Kidney (tissue), 14 donors: Measurements from ENCODE around the gene ADAMTS9. TPM values are rescaled to one million over a fixed set of nuclear protein-coding genes. Genes with fewer than 3 reads are reported as not detected.

Experiments
- DNase-seq, 5 donors: peaks; one replicate each; pipeline ENCODE4 v3.0.0-alpha.2; 2013 to 2020
- FAIRE-seq: peaks from 2 replicates; lab custom pipeline; 2012; peaks lifted over from hg19 to GRCh38; lab: Jason Lieb, UNC
- H3K27ac ChIP-seq, 2 donors: one replicate each; pipeline ENCODE4 v1.7.0; 2013; ENCODE audit warnings: low read depth in 2 of 2, low read length in 2 of 2, inconsistent platforms in 1 of 2
- H3K27me3 ChIP-seq: one replicate; pipeline ENCODE4 v1.7.1; 2013; ENCODE audit warnings: low read length, inconsistent platforms; ENCODE audit not compliant: control insufficient read depth, insufficient read depth
- H3K36me3 ChIP-seq, 3 donors: one replicate each; pipeline versions ENCODE4 v1.7.0 to v1.7.1; 2013; ENCODE audit warnings: low read length in 3 of 3, control low read depth in 1 of 3, inconsistent platforms in 1 of 3; ENCODE audit not compliant: insufficient read depth in 3 of 3, control insufficient read depth in 2 of 3
- H3K4me1 ChIP-seq, 3 donors: one replicate each; pipeline versions ENCODE4 v1.7.0 to v1.7.1; 2013; ENCODE audit warnings: low read length in 3 of 3, inconsistent platforms in 1 of 3, low read depth in 1 of 3; ENCODE audit not compliant: control insufficient read depth in 2 of 3, insufficient read depth in 2 of 3
- H3K4me3 ChIP-seq, 3 donors: one replicate each; pipeline versions ENCODE4 v1.7.0 to v1.8.1; 2013; ENCODE audit warnings: low read length in 3 of 3, control low read depth in 1 of 3, inconsistent platforms in 1 of 3
- H3K9ac ChIP-seq, 3 donors: one replicate each; pipeline versions ENCODE4 v1.7.0 to v1.7.1; 2013; ENCODE audit warnings: low read length in 3 of 3, control low read depth in 1 of 3, inconsistent platforms in 1 of 3
- H3K9me3 ChIP-seq, 3 donors: one replicate each; pipeline versions ENCODE4 v1.7.0 to v1.7.1; 2013; ENCODE audit warnings: low read length in 3 of 3, control low read depth in 1 of 3, inconsistent platforms in 1 of 3; ENCODE audit not compliant: control insufficient read depth in 2 of 3, insufficient read depth in 1 of 3
- CTCF ChIP-seq: IDR thresholded peaks from 3 replicates; pipeline ENCODE4 v1.5.1; 2012; ENCODE audit warnings: mild to moderate bottlenecking, moderate library complexity, borderline replicate concordance; ENCODE audit not compliant: insufficient read depth; ENCODE audit errors: extremely low read depth
- intact Hi-C: fragments of 100-400 bp; cut with DNase I; formaldehyde crosslinking; loops from one replicate; pipeline ENCODE4 v1.11.1; 2022
- polyA plus RNA-seq: library from polyadenylated mRNA; stranded (reverse); fragments of 350-450 nt; fragmentation: Illumina TruSeq; extraction: RNeasy Lipid Tissue Mini Kit (QIAGEN cat#74804); gene quantifications from one replicate; pipeline ENCODE4 v1.2.3, GENCODE V29; 2014; ENCODE audit warnings: low read depth, low replicate concordance; ENCODE audit not compliant: insufficient read depth
- total RNA-seq: library from RNA; stranded (reverse); fragmentation: NEBNext Ultra II Directional; extraction: Animal tissue kit (Norgen Biotek cat#: 25700); gene quantifications from one replicate; pipeline ENCODE4 v1.2.1, GENCODE V29; 2021
- donor health status: control.
- donor health status: control.
- donor health status: control.
- donor health status: control.
- donor health status: control.
- donor health status: DM: yes; HTN: yes; CAD: no.
- donor health status: Normal renal cell carcinoma (clear cell type).

The ADAMTS9 gene
- total and polyA plus RNA-seq, 2 donors from 2014 or later = 25.0 to 117 TPM

- peak overlapping the region; percentile 86 to 88 for H3K27ac ChIP-seq
- H3K9me3 ChIP-seq = no peaks in the 10 kb centered on the region
- H3K36me3 ChIP-seq = peaks cover 0 to 17% (median 6%) of the 10 kb centered on the region in 3 donors
- no peaks in the 10 kb centered on the region for H3K27me3 ChIP-seq
- peak; percentile 86 for FAIRE-seq
- intact Hi-C loops = no loop called here
- no peak for TF ChIP-seq CTCF
- H3K9ac ChIP-seq = peak overlapping the region in 2 of 3 donors; percentile 22 to 96
- no peak for DNase-seq
- H3K4me3 ChIP-seq = peak overlapping the region in 2 of 3 donors; percentile 76 to 88
- peaks cover 0 to 36% (median 21%) of the 10 kb centered on the region in 3 donors for H3K4me1 ChIP-seq
Measured at GRCh38 chr3:64560791-64561190, 127.0 kb downstream of the ADAMTS9 start.

GRCh38 chr3:64559588-64559987, 128.2 kb downstream of the ADAMTS9 start:
- intact Hi-C loops = no loop called here
- H3K27me3 ChIP-seq = no peaks in the 10 kb centered on the region
- H3K27ac ChIP-seq = peak overlapping the region; percentile 80 to 86
- peaks cover 0 to 17% (median 6%) of the 10 kb centered on the region in 3 donors for H3K36me3 ChIP-seq
- H3K9ac ChIP-seq = peak overlapping the region in 2 of 3 donors; percentile 18 to 96
- DNase-seq (no peak), FAIRE-seq (no peak)
- TF ChIP-seq CTCF = no peak
- peaks cover 0 to 41% (median 23%) of the 10 kb centered on the region in 3 donors for H3K4me1 ChIP-seq
- H3K4me3 ChIP-seq = peak overlapping the region in 2 of 3 donors; percentile 39 to 88
- H3K9me3 ChIP-seq = no peaks in the 10 kb centered on the region

GRCh38 chr3:64556046-64556445, 131.8 kb downstream of the ADAMTS9 start:
- H3K4me3 ChIP-seq = no peak overlapping the region
- intact Hi-C loops = no loop called here
- no peaks in the 10 kb centered on the region for H3K9me3 ChIP-seq
- peak overlapping the region in 1 of 2 donors; percentile 34 for H3K27ac ChIP-seq
- H3K9ac ChIP-seq = no peak overlapping the region
- no peak for DNase-seq
- peaks cover 0 to 17% (median 6%) of the 10 kb centered on the region in 3 donors for H3K36me3 ChIP-seq
- FAIRE-seq = no peak
- H3K27me3 ChIP-seq = no peaks in the 10 kb centered on the region
- TF ChIP-seq CTCF = no peak
- peaks cover 0 to 66% (median 28%) of the 10 kb centered on the region in 3 donors for H3K4me1 ChIP-seq

GRCh38 chr3:64555351-64555750, 132.4 kb downstream of the ADAMTS9 start:
- no peak overlapping the region for H3K4me3 ChIP-seq
- H3K27ac ChIP-seq = peak overlapping the region; percentile 59 to 82
- no peak for FAIRE-seq
- intact Hi-C loops = no loop called here
- no peak overlapping the region for H3K9ac ChIP-seq
- no peaks in the 10 kb centered on the region for H3K27me3 ChIP-seq
- H3K4me1 ChIP-seq = peaks cover 0 to 62% (median 27%) of the 10 kb centered on the region in 3 donors
- peaks cover 4 to 17% (median 6%) of the 10 kb centered on the region in 3 donors for H3K36me3 ChIP-seq
- no peaks in the 10 kb centered on the region for H3K9me3 ChIP-seq
- TF ChIP-seq CTCF = no peak
- DNase-seq = no peak
